K562 (cell line): ENCODE results near the gene DSC1. TPM values are rescaled to one million over a fixed set of nuclear protein-coding genes. Genes with fewer than 3 reads are reported as not detected.

ENCODE experiments used
- ATAC-seq: fragments of 200-7000 bp; cut with Tn5 transposase; 3 replicates; pipeline ENCODE4 v1.9.1; 2020; ENCODE audit warnings: moderate library complexity
- BruUV-seq: library from RNA; stranded (reverse); fragments of 400-500 nt; replicated peaks from 2 replicates; lab custom pipeline; 2021; lab: Mats Ljungman, UMichigan
- CTCF ChIA-PET: fragments of 300-600 bp; formaldehyde crosslinking; extraction: SDS; loops from one replicate; lab custom pipeline; 2021; ENCODE audit warnings: low intra/inter-chr PET ratio; lab: Yijun Ruan, JAX
- POLR2A ChIA-PET: fragments of 300-600, 350-650 bp; sonication (Branson Sonifier 250); formaldehyde crosslinking; extraction: SDS; loops from one replicate; lab custom pipeline; 2021; ENCODE audit warnings: antibody characterized with exemption, inconsistent platforms; lab: Yijun Ruan, JAX
- DNase-seq, 4 experiments: peaks; one replicate each; pipeline versions ENCODE4 v3.0.0 to v3.0.0-alpha.2; 2011 to 2018; ENCODE audit warnings: low spot score in 3 of 4, mixed read lengths in 3 of 4; ENCODE audit errors: extremely low read depth in 1 of 4
- FAIRE-seq: peaks from 2 replicates; lab custom pipeline; 2011; peaks lifted over from hg19 to GRCh38; lab: Jason Lieb, UNC
- H2AFZ ChIP-seq: 2 replicates; pipeline ENCODE4 v1.6.0; 2011; ENCODE audit warnings: low read depth, low read length, control low read depth, inconsistent platforms
- H3K27ac ChIP-seq: fragments of 200-600 bp; 3 replicates; pipeline ENCODE4 v1.8.0; 2011; ENCODE audit warnings: low read depth, mild to moderate bottlenecking, control low read depth, inconsistent platforms, low read length, moderate library complexity, mixed read lengths; ENCODE audit errors: extremely low read depth
- H3K27me3 ChIP-seq, 2 experiments: fragments of 300-600 bp in 1 of 2; 2 replicates in 1 of 2; 3 replicates in 1 of 2; pipeline versions ENCODE4 v1.6.0 to v1.8.0; 2011; ENCODE audit warnings: inconsistent platforms in 2 of 2, low read length in 2 of 2, mild to moderate bottlenecking in 1 of 2, mixed read lengths in 1 of 2, moderate library complexity in 1 of 2; ENCODE audit not compliant: control insufficient read depth in 2 of 2, insufficient read depth in 2 of 2
- H3K36me3 ChIP-seq: fragments of 300-600 bp; 3 replicates; pipeline ENCODE4 v1.8.0; 2011; ENCODE audit warnings: mild to moderate bottlenecking, low read length, inconsistent platforms; ENCODE audit not compliant: control insufficient read depth, insufficient read depth
- H3K4me1 ChIP-seq, 2 experiments: fragments of 200-600 bp in 1 of 2; replicated peaks in 1 of 2; 2 replicates in 1 of 2; 3 replicates in 1 of 2; pipeline versions ENCODE4 v1.5.1 to v1.8.0; 2011; ENCODE audit warnings: inconsistent platforms in 2 of 2, low read length in 2 of 2, mild to moderate bottlenecking in 1 of 2, mixed read lengths in 1 of 2, moderate library complexity in 1 of 2; ENCODE audit not compliant: control insufficient read depth in 2 of 2, insufficient read depth in 2 of 2
- H3K4me2 ChIP-seq: 2 replicates; pipeline ENCODE4 v1.6.1; 2011; ENCODE audit warnings: low read length, control low read depth, inconsistent platforms, mixed read lengths; ENCODE audit not compliant: insufficient read depth
- H3K4me3 ChIP-seq: fragments of 200-600 bp; sonication (generic), shearing (Covaris generic); 2 replicates; pipeline ENCODE4 v1.5.1; 2016; ENCODE audit warnings: control low read depth, inconsistent platforms
- H3K79me2 ChIP-seq: fragments of 200-600 bp; 3 replicates; pipeline ENCODE4 v1.8.0; 2011; ENCODE audit warnings: low read length, inconsistent platforms; ENCODE audit not compliant: control insufficient read depth, insufficient read depth
- H3K9ac ChIP-seq, 2 experiments: 2 replicates each; pipeline versions ENCODE4 v1.6.0 to v1.6.1; 2011; ENCODE audit warnings: low read depth in 2 of 2, low read length in 2 of 2, control low read depth in 1 of 2, inconsistent platforms in 1 of 2, mild to moderate bottlenecking in 1 of 2, mixed read lengths in 1 of 2; ENCODE audit not compliant: insufficient read depth in 1 of 2
- H3K9me1 ChIP-seq: one replicate; pipeline ENCODE4 v1.6.0; 2011; ENCODE audit warnings: inconsistent platforms, mild to moderate bottlenecking, low read length, moderate library complexity; ENCODE audit not compliant: control insufficient read depth, insufficient read depth
- H3K9me3 ChIP-seq: replicated peaks from 2 replicates; pipeline ENCODE4 v1.5.1; 2011; ENCODE audit warnings: low read depth, low read length, inconsistent platforms; ENCODE audit not compliant: control insufficient read depth, insufficient read depth
- H4K20me1 ChIP-seq: replicated peaks from 2 replicates; pipeline ENCODE4 v1.6.1; 2011; ENCODE audit warnings: low read length, inconsistent platforms, mixed read lengths; ENCODE audit not compliant: control insufficient read depth, insufficient read depth
- ARID3A ChIP-seq: IDR thresholded peaks from 2 replicates; pipeline ENCODE4 v1.6.1; 2012; ENCODE audit warnings: low read depth, low read length, improper control_type of control experiment, borderline replicate concordance
- CC2D1A ChIP-seq: fragments of 450-650 bp; IDR thresholded peaks from 2 replicates; pipeline ENCODE4 v1.6.1; 2017; ENCODE audit warnings: mild to moderate bottlenecking
- NFIC ChIP-seq: fragments of 450-650 bp; IDR thresholded peaks from 2 replicates; pipeline ENCODE4 v1.6.1; 2017; ENCODE audit warnings: mild to moderate bottlenecking, inconsistent platforms
- NFIX ChIP-seq: fragments of 250-450 bp; sonication (Bioruptor Pico); IDR thresholded peaks from 2 replicates; pipeline ENCODE4 v1.4.0; 2020; ENCODE audit warnings: low read depth, mild to moderate bottlenecking, moderate library complexity
- WGBS: fragments of 100-300 bp; shearing (Covaris generic); methylation state at CpG from one replicate; pipeline ENCODE4 v1.1.6; 2016; ENCODE audit warnings: low coverage, mixed read lengths; ENCODE audit not compliant: insufficient coverage; ENCODE audit errors: missing lambda C conversion rate; 5-methylcytosine and 5-hydroxymethylcytosine counted together
- in situ Hi-C: fragments of 300-500 bp; cut with MboI; formaldehyde crosslinking; loops from 4 replicates; pipeline ENCODE4 v1.15.0; 2018; ENCODE audit warnings: inconsistent platforms, mixed read lengths
- intact Hi-C: fragments of 100-400 bp; cut with micrococcal nuclease; formaldehyde crosslinking; loops from 2 replicates; pipeline ENCODE4 v1.14.2; 2022
- polyA plus RNA-seq, 8 experiments: library from polyadenylated mRNA; depleted of rRNA in 4 of 8; stranded (reverse) in 5 of 8; unstranded in 3 of 8; fragments of >200 nt; fragmentation: Nextera tagmentation in 2 of 8; fragmentation: Illumina TruSeq in 1 of 8; extraction: Ambion mirVana in 2 of 8; extraction: Trizol in 1 of 8; gene quantifications; 2 replicates each; pipeline versions ENCODE4 v1.2.1 to v1.2.3, GENCODE V29; 2011 to 2014; ENCODE audit warnings: inconsistent platforms in 1 of 8, missing spikeins in 1 of 8
- total RNA-seq, 7 experiments: library from RNA; depleted of rRNA in 6 of 7; stranded (reverse); fragments of >200 nt in 6 of 7; fragmentation: Illumina TruSeq in 2 of 7; extraction: Trizol in 2 of 7; gene quantifications; 2 replicates each; pipeline versions ENCODE4 v1.2.1 to v1.2.3, GENCODE V29; 2011 to 2021; ENCODE audit warnings: low replicate concordance in 1 of 7

The DSC1 gene
- total and polyA plus RNA-seq, 9 of the 15 experiments (the other 6 are each of a cell fraction or from before 2014, with no cell fraction given): 0.04 to 0.07 (median 0.05) TPM; not detected in 4

GRCh38 chr18:31138709-31139108, 23.9 kb downstream of the DSC1 start:
- no peak overlapping the region for H3K4me3 ChIP-seq
- in situ Hi-C loops (no loop called here), intact Hi-C loops (no loop called here)
- H3K4me2 ChIP-seq: no peak overlapping the region
- TF ChIP-seq NFIC (peak; percentile 78), NFIX (CRISPR knock-in tag) (peak; percentile 77), CC2D1A (no peak), ARID3A (no peak)
- no peak for ATAC-seq
- H3K27me3 ChIP-seq: no peaks in the 10 kb centered on the region
- no peaks in the 10 kb centered on the region for H3K36me3 ChIP-seq
- ChIA-PET CTCF (no interaction called here), POLR2A (interaction anchor here (1.9 kb wide), 1 partner anchor 9 kb away, joined by 4 read pairs; no protein-coding TSS in a partner anchor)
- no TSS peak for BruUV-seq
- no peak overlapping the region for H3K27ac ChIP-seq
- no peaks in the 10 kb centered on the region for H3K9me3 ChIP-seq
- no peak overlapping the region for H2AFZ ChIP-seq
- no peaks in the 10 kb centered on the region for H3K9me1 ChIP-seq
- no peaks in the 10 kb centered on the region for H4K20me1 ChIP-seq
- DNase-seq: no peak
- H3K9ac ChIP-seq: no peak overlapping the region
- WGBS: 0% methylated on average over 1 of the region's 1 CpG
- H3K4me1 ChIP-seq: no peaks in the 10 kb centered on the region
- no peak for FAIRE-seq
- no peaks in the 10 kb centered on the region for H3K79me2 ChIP-seq
